MM.1S (cell line): Measurements from ENCODE around the gene ODAM.

Experiments
- DNase-seq: peaks from one replicate; pipeline ENCODE4 v3.0.0-alpha.2; 2015
- H2AFZ ChIP-seq: fragments of 300-600 bp; sonication (generic); 2 replicates; pipeline ENCODE4 v1.6.0; 2016; ENCODE audit warnings: antibody characterized with exemption, low read length
- H3F3A ChIP-seq: fragments of 300-600 bp; sonication (generic); 2 replicates; pipeline ENCODE4 v1.6.1; 2016; ENCODE audit warnings: mild to moderate bottlenecking, antibody characterized with exemption, low read length, moderate library complexity, mixed read lengths; ENCODE audit not compliant: insufficient read depth
- H3K27ac ChIP-seq: fragments of 300-600 bp; sonication (generic); 2 replicates; pipeline ENCODE4 v1.5.1; 2016; ENCODE audit warnings: mild to moderate bottlenecking, low read length
- H3K27me3 ChIP-seq: fragments of 300-600 bp; sonication (generic); replicated peaks from 2 replicates; pipeline ENCODE4 v1.6.0; 2016; ENCODE audit warnings: low read length; ENCODE audit not compliant: insufficient read depth
- H3K36me3 ChIP-seq: fragments of 300-600 bp; sonication (generic); replicated peaks from 2 replicates; pipeline ENCODE4 v1.6.1; 2016; ENCODE audit warnings: mild to moderate bottlenecking, low read length, mixed read lengths; ENCODE audit not compliant: insufficient read depth
- H3K4me1 ChIP-seq: fragments of 300-600 bp; sonication (generic); 2 replicates; pipeline ENCODE4 v1.6.1; 2016; ENCODE audit warnings: low read length, mixed read lengths
- H3K4me2 ChIP-seq: fragments of 300-600 bp; sonication (generic); 2 replicates; pipeline ENCODE4 v1.6.0; 2016; ENCODE audit warnings: low read depth, low read length
- H3K4me3 ChIP-seq: fragments of 300-600 bp; sonication (generic); 2 replicates; pipeline ENCODE4 v1.5.1; 2016; ENCODE audit warnings: low read length, mixed read lengths
- H3K79me2 ChIP-seq: fragments of 300-600 bp; sonication (generic); 2 replicates; pipeline ENCODE4 v1.6.1; 2016; ENCODE audit warnings: mixed run types, low read length, mixed read lengths
- H3K9ac ChIP-seq: fragments of 300-600 bp; sonication (generic); 2 replicates; pipeline ENCODE4 v1.6.1; 2016; ENCODE audit warnings: low read length, mixed read lengths
- H3K9me2 ChIP-seq: fragments of 300-600 bp; sonication (generic); replicated peaks from 2 replicates; pipeline ENCODE4 v1.6.1; 2016; ENCODE audit warnings: mild to moderate bottlenecking, low read length, mixed read lengths; ENCODE audit not compliant: insufficient read depth
- H3K9me3 ChIP-seq: fragments of 300-600 bp; sonication (generic); replicated peaks from 2 replicates; pipeline ENCODE4 v1.6.1; 2016; ENCODE audit warnings: mild to moderate bottlenecking, low read length, mixed read lengths; ENCODE audit not compliant: insufficient read depth
- H4K20me1 ChIP-seq: fragments of 300-600 bp; sonication (generic); 2 replicates; pipeline ENCODE4 v1.6.1; 2016; ENCODE audit warnings: mild to moderate bottlenecking, low read length, moderate library complexity, mixed read lengths; ENCODE audit not compliant: insufficient read depth
- EZH2 ChIP-seq: fragments of 300-600 bp; sonication (generic); optimal IDR thresholded peaks from 2 replicates; pipeline ENCODE3; 2017; ENCODE audit warnings: low read depth, mild to moderate bottlenecking, antibody characterized with exemption, low read length, mixed read lengths
- EZH2phosphoT487 ChIP-seq: fragments of 300-600 bp; sonication (generic); IDR thresholded peaks from 2 replicates; pipeline ENCODE4 v1.6.1; 2018; ENCODE audit warnings: antibody characterized with exemption, low read length
- TF ChIP-seq, protein P1 (sequence below): fragments of 300-600 bp; sonication (generic); IDR thresholded peaks from 2 replicates; pipeline ENCODE4 v1.5.1; 2016; ENCODE audit warnings: antibody characterized with exemption, low read length, mixed read lengths

Gene ODAM

DNA sequence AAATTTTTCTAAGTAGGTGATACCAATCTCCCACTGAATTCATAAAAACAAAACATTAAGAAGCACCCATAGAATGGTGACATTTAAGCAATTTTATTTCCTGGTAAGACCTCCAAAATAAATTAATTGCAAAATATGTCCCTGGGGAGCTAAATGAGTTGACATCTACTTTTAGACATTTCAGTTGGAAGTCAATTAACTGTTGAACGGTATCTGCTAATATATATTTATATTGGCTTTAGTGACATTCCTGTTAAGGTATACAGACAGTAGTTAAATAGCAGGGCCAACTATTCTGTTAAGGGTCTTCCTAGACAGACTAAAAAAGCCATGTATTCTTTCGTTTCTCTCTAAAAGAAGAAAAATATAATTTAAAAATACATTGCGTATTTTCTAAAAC, 41.6 kb upstream of the ODAM start, which contains the start of gene PRR27:
TSS of gene PRR27 (plus strand) at position 301 of the 400 bp plus-strand sequence. CDS start 139 bp downstream, outside the sequence.
- no peaks in the 10 kb centered on the region for H3K36me3 ChIP-seq
- no peaks in the 10 kb centered on the region for H3K4me1 ChIP-seq
- no peaks in the 10 kb centered on the region for H4K20me1 ChIP-seq
- TF ChIP-seq, protein P1, sequence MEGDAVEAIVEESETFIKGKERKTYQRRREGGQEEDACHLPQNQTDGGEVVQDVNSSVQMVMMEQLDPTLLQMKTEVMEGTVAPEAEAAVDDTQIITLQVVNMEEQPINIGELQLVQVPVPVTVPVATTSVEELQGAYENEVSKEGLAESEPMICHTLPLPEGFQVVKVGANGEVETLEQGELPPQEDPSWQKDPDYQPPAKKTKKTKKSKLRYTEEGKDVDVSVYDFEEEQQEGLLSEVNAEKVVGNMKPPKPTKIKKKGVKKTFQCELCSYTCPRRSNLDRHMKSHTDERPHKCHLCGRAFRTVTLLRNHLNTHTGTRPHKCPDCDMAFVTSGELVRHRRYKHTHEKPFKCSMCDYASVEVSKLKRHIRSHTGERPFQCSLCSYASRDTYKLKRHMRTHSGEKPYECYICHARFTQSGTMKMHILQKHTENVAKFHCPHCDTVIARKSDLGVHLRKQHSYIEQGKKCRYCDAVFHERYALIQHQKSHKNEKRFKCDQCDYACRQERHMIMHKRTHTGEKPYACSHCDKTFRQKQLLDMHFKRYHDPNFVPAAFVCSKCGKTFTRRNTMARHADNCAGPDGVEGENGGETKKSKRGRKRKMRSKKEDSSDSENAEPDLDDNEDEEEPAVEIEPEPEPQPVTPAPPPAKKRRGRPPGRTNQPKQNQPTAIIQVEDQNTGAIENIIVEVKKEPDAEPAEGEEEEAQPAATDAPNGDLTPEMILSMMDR = no peak
- TF ChIP-seq EZH2phosphoT487 (no peak), EZH2 (no peak)
- H2AFZ ChIP-seq = no peak within 1 kb of the TSS
- H3K4me2 ChIP-seq = no peak within 1 kb of the TSS
- H3K4me3 ChIP-seq = no peak within 1 kb of the TSS
- H3F3A ChIP-seq = no peaks in the 10 kb centered on the region
- H3K9ac ChIP-seq = no peak within 1 kb of the TSS
- H3K27ac ChIP-seq = no peak within 1 kb of the TSS
- H3K27me3 ChIP-seq = no peaks in the 10 kb centered on the region
- H3K79me2 ChIP-seq = no peaks in the 10 kb centered on the region
- no peak for DNase-seq
- H3K9me2 ChIP-seq = no peaks in the 10 kb centered on the region
- H3K9me3 ChIP-seq = no peaks in the 10 kb centered on the region

DNA sequence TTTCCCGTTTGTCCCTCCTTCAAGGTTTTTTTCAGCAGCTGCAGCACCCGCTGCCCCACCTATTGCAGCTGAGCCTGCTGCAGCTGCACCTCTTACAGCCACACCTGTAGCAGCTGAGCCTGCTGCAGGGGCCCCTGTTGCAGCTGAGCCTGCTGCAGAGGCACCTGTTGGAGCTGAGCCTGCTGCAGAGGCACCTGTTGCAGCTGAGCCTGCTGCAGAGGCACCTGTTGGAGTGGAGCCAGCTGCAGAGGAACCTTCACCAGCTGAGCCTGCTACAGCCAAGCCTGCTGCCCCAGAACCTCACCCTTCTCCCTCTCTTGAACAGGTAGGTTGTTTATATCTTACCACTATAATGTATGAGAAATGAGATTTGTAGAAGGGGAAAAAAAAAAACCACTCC, 36.9 kb upstream of the ODAM start:
- Histone ChIP-seq H3K9ac (no peak overlapping the region), H3K27me3 (no peaks in the 10 kb centered on the region), H3K4me2 (no peak overlapping the region), H3K4me3 (no peak overlapping the region), H3K4me1 (no peaks in the 10 kb centered on the region), H3K9me2 (no peaks in the 10 kb centered on the region), H3F3A (no peaks in the 10 kb centered on the region), H4K20me1 (no peaks in the 10 kb centered on the region), H3K27ac (no peak overlapping the region), H3K9me3 (no peaks in the 10 kb centered on the region), H3K36me3 (no peaks in the 10 kb centered on the region), H3K79me2 (no peaks in the 10 kb centered on the region), H2AFZ (no peak overlapping the region)
- TF ChIP-seq, protein P1 = no peak
- no peak for TF ChIP-seq EZH2
- no peak for TF ChIP-seq EZH2phosphoT487
- DNase-seq = peak; percentile 43

DNA sequence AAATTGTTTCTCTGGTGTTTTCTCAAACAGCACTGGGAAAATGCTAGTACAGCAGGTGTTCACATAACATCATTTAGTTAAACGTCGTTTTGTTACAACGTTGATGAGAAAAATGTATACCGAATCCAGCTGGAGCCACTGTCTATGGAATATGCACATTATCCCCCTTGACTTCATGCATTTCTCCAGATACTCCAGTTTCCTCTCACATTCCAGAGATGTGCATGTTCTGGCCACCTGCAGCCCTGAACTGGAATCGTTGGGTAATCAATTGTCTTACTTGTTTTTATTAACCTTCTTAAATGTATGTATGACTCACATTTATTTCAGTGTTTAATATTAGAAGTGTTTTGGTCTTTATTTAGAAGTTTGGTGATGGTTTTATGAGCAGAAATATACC, 18.4 kb upstream of the ODAM start:
- H3K9me2 ChIP-seq = no peaks in the 10 kb centered on the region
- no peaks in the 10 kb centered on the region for H3K9me3 ChIP-seq
- H3K36me3 ChIP-seq = no peaks in the 10 kb centered on the region
- H3K4me2 ChIP-seq = no peak overlapping the region
- H2AFZ ChIP-seq = no peak overlapping the region
- H3K4me3 ChIP-seq = no peak overlapping the region
- DNase-seq = no peak
- no peaks in the 10 kb centered on the region for H4K20me1 ChIP-seq
- no peak overlapping the region for H3K27ac ChIP-seq
- no peaks in the 10 kb centered on the region for H3K27me3 ChIP-seq
- no peaks in the 10 kb centered on the region for H3K4me1 ChIP-seq
- H3K9ac ChIP-seq = no peak overlapping the region
- TF ChIP-seq EZH2 (no peak), EZH2phosphoT487 (no peak)
- TF ChIP-seq, protein P1 = no peak
- H3K79me2 ChIP-seq = no peaks in the 10 kb centered on the region
- no peaks in the 10 kb centered on the region for H3F3A ChIP-seq
